ENCODE results near the gene SPINK5.
"Not testable (repeated sequence)": the region's sequence is repeated elsewhere in the genome, so short reads cannot be mapped to it uniquely, and the experiment has no call there.

Gene SPINK5, protein sequence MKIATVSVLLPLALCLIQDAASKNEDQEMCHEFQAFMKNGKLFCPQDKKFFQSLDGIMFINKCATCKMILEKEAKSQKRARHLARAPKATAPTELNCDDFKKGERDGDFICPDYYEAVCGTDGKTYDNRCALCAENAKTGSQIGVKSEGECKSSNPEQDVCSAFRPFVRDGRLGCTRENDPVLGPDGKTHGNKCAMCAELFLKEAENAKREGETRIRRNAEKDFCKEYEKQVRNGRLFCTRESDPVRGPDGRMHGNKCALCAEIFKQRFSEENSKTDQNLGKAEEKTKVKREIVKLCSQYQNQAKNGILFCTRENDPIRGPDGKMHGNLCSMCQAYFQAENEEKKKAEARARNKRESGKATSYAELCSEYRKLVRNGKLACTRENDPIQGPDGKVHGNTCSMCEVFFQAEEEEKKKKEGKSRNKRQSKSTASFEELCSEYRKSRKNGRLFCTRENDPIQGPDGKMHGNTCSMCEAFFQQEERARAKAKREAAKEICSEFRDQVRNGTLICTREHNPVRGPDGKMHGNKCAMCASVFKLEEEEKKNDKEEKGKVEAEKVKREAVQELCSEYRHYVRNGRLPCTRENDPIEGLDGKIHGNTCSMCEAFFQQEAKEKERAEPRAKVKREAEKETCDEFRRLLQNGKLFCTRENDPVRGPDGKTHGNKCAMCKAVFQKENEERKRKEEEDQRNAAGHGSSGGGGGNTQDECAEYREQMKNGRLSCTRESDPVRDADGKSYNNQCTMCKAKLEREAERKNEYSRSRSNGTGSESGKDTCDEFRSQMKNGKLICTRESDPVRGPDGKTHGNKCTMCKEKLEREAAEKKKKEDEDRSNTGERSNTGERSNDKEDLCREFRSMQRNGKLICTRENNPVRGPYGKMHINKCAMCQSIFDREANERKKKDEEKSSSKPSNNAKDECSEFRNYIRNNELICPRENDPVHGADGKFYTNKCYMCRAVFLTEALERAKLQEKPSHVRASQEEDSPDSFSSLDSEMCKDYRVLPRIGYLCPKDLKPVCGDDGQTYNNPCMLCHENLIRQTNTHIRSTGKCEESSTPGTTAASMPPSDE

DNA sequence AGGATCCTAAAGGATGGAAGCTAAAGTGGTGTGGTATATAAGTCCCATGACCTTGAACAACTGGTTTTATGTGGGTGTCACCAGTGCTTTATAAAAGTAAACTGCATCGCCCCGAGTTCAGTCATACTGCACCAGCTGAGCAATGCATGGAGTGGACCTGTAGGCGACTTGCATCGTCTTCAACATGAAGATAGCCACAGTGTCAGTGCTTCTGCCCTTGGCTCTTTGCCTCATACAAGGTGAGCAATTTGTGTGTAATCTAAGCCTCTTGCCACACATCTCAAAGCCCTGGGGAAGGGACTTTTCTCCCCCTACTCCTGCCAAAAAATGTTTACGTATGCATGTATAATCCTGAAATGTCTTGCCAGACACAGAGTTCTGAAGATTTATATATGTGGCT lies at the start of gene SPINK5:
Gene SPINK5, plus strand, starts transcription at position 120 of the 400 bp plus-strand sequence. Its CDS starts 65 bp downstream, at position 185.
- no peak for DNase-seq (ENCODE audit: low read depth)

DNA sequence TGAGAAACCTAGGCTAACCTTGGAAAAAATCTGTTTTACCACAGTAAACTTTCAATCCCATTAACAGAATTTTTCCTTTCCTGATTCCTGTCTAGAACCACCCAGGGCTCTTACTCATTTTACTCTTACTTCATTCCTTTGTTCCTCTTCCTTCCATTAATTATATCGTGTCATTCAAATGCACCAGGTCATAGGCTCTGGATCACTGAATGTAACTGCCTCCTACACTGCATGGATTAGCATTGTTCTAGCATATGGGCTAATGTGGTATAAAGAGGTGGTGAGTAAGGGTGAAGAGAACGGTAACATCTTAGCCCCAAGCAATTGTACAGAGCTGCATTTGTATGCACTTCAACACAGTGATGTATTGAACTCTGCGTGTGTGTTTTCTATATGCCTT lies 49.5 kb upstream of the SPINK5 start:
- no peak for DNase-seq (ENCODE audit: low read depth)

DNA sequence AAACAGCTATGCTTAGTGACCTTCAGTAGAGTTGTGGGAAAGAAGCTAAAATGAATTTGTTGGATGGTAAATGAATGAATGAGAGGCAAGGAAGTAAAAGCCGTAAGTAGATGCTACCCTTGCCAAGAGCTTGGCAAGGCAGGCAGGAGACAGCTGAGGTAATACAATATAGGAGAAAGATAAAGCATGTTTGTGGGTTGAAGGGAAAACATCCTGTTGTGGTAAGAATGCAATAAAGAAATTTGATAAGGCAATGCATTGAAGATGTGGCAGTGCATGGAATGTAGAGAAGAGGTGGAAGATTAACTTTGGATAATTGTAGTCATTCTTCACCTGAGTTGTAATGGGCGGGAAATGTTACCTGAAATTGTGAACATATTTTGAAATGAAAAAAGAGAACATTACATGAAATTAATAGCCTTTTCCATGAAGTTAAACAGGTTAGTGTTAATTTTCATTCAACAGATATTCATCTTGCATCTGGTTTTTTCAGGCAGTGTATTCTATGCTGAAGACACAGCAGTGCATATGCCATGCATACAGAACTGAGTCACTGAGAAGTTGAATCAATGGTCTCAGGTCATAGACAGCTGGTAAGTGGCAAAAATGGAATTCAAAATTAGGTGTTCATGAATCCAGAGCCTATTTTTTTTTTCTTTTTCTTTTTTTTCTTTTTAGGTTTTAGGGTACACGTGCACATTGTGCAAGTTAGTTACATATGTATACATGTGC lies 43.4 kb upstream of the SPINK5 start:
- DNase-seq (ENCODE audit: low read depth) = no peak

DNA sequence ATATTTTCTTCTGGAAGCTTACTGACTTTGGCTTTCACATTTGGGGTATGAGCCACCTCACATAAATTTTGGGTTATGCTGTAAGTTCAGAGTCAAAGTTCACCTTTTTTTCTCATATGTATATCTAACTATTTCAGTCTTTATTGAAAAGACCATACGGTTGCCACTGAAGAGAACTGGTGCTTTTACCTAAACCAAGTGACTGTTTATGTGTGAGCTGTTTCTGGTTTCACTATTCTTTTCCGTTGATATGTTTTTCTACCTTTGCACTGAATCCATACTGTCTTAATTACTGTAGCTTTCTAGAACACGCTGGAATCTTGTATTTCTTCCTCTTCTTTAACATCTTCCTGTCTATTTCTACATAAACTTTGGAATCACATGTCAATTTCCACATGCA lies 36.3 kb upstream of the SPINK5 start:
- DNase-seq (ENCODE audit: low read depth) = no peak

DNA sequence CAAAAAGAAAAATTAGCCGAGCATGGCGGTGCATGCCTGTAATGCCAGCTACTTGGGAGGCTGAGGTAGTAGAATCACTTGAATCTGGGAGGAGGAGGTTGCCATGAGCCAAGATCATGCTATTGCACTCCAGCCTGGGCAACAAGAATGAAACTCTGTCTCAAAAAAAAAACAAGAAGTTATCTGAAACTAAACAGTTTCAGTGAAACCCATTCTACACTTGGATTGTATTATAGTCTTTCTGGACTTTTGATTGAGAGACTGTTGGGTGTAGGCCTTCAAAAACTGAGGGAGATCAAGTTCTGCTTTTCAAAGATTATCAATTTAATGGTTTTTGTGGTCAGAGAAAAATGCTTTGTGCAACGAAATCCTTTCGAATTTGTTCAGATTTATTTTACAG lies 34.6 kb upstream of the SPINK5 start:
- DNase-seq (ENCODE audit: low read depth) = no peak

DNA sequence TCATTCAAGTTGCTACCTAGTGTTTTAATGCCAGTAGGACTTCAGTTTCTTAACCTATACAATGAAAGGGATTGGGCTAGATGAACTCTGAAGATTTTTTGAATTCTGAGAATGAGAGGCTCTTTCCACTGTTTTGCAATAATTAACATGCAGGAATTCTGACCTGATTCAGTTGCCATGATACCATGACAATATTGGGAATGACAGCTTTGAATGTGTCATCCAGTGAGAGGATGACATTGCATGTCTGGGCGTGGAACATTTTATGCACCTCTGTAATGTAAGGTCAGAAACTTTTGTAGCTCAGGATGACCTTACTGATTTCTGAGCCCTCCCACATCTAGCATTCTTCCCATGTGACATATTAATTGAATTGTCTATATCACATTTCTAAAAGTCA lies 30.6 kb upstream of the SPINK5 start:
- DNase-seq (ENCODE audit: low read depth) = no peak

DNA sequence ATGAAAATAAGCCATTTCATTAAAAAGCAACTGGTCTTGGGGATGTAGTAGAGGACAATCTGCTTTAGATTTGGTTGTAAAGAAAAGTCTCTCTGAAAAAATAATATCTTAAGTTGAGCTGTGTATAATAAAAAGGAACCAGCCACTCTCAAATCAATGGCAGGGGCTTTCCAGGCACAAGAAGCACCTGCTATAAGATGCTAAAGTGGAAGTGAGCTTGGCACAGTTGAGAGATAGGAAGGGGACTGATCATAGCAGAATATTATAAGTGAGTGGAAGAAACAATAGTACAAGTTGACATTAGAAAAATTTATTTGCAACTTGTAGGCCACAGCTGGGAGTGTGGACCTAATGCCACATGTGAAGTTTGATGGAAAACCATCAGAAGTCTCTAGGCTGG lies 28.1 kb upstream of the SPINK5 start:
- no peak for DNase-seq (ENCODE audit: low read depth)

DNA sequence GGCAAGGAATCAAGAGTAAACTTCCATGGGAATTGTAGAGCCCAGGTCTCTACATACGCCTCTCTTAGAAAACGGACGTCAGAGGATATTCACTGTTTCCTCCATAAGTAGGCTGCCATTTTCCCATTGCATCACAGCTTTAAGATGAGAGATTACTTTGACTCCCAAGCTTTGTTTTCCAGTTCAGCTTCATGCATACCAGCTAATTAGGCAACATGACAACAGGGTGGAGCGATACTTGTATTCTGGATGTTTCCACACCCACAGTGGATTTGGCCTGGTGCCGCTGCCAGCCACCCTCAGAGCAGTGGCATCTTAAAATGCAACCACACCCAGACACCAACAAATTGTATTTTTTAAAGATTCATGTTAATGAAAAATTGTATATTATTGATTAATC lies 20.9 kb upstream of the SPINK5 start:
- DNase-seq (ENCODE audit: low read depth) = no peak

DNA sequence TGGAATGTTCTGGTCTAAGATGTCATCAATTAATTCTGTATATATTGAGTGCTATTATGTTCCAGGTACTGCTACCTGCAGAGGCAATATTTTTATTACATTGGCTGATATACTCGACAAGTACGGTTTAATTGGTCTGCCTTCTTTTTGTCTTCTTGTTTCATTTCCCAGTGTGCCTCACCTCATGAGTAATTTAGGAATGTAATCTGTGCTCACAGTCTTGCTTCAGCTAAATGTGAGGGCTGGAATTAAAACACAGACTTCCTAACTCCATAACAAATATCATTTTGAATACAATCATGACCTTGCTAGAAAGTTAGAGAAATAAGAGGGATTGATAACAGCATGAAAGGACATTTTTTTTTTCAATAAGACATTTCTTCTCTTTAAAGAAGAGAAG lies 20.1 kb upstream of the SPINK5 start:
- DNase-seq (ENCODE audit: low read depth) = no peak

DNA sequence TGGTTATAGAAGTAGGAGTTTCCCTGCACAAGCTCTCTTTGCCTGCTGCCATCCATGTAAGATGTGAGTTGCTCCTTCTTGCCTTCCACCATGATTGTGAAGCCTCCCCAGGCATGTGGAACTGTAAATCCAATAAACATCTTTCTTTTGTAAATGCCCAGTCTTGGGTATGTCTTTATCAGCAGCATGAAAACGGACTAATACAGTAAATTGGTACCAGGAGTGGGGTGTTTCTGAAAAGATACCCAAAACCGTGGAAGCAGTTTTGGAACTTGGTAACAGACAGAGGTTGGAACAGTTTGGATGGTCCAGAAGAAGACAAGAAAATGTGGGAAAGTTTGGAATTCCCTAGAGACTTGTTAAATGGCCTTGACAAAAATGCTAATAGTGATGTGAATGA lies 8.6 kb upstream of the SPINK5 start:
- DNase-seq (ENCODE audit: low read depth) = not testable (repeated sequence)

DNA sequence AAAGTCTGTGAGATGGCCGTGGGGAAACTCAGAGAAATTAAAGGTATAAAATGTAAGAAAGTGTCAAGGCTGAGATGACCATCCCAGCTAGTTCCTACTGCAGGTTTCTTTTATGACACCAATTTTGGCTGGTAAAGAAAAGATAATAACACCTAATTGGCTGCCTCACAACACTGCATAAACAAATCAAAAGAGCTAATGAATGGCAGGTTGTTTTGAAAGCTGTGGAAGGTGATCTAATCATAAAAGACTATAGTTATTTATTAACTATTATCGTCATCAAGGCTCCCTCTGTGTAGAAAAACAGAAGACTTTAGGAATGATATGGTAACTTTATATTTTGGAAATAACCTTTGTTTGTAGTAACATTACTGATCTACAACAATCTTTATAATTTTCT lies 3.5 kb upstream of the SPINK5 start:
- no peak for DNase-seq (ENCODE audit: low read depth)

DNA sequence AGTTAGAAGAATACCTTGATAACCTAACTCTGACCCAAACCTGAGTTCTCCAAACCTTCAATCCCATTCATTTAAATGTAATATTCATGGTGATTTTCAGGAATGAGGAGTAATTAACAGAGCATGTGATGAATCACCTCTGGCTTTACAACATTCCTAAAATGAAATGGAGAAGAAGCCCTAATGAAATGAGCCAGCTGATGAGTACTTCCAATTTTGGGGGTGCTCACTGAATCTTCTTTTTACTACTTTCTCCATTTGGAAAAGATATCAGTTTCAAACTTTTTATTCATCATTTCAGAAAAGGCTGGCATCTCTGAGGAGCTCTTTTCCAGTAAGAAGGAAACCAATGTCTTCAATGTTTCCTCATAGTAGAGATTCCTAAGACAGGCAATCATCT lies 2.9 kb upstream of the SPINK5 start:
- DNase-seq (ENCODE audit: low read depth) = no peak

DNA sequence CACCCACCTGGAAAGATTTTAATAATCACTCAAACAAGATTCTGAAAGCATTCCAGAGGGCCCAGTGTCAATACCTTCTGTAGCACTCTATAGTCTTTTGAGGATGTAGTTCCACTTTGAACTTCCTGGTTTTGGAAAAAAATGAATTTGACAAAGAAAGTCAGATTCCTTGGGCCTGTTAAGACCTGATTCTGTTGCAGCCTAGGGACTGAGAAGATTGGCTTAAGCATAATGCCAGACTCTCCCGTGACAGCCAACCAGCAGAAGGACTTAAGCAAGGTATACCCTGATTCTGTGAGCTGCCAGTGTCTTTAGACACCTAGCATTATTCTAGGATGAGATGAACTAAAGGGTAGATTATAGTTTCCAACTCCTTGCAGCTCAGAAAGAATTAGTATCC lies 6.8 kb downstream of the SPINK5 start:
- no peak for DNase-seq (ENCODE audit: low read depth)

DNA sequence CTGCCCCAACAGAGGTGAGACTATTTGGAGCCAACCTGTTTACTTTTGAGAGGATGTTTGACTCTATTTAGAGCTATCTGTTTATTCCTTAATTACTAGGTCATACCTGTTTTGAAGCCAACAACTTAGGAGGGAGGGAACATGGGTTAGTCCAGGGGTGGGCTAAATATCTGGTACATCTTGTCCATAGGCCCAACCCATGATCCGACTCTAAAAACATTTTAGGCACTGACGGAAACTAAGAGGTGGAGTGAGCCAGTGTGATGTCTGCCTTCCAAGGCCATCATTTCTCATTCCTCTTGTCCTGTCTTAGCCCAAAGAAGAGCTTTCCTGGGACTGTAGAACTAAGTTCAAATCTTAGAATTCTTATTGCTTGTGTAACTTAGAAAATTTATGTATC lies 8.4 kb downstream of the SPINK5 start:
- no peak for DNase-seq (ENCODE audit: low read depth)

DNA sequence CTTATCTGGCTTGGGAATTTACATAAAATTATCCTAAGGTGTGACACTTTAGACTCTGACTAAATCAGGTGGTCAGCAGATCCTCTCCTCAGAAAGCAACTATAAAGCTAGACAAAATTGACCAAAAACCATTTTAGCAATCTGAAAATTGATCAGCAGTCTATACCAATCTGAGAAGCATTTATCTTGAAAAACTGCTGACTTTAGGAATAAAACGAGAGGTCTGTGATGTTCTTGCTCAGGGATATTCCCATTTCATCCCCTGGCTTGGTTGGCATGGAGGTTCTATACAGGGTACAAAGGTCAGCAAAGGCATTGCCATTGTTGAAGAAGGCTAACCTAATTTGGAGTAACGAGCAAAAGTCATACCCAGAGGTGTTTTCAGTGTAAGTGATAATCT lies 11.7 kb downstream of the SPINK5 start:
- DNase-seq (ENCODE audit: low read depth) = no peak

DNA sequence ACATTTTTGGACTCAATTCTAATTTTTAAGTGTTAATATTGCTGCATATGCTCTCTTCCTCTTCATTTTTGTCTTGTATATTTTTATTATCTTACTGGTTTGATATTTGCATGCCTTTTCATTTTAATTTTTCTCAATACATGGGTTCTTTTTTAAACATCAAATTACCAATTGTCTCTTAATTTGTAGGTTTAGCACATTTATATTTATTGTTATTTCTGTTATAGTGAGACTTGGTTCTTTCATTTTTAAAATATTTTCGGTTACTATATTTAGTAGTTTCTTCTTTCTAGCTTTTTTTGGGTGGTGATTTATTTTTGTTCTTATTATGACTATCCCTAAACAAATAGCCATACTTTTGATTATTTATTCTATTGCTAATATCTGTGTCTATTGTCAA lies 19.4 kb downstream of the SPINK5 start:
- no peak for DNase-seq (ENCODE audit: low read depth)

DNA sequence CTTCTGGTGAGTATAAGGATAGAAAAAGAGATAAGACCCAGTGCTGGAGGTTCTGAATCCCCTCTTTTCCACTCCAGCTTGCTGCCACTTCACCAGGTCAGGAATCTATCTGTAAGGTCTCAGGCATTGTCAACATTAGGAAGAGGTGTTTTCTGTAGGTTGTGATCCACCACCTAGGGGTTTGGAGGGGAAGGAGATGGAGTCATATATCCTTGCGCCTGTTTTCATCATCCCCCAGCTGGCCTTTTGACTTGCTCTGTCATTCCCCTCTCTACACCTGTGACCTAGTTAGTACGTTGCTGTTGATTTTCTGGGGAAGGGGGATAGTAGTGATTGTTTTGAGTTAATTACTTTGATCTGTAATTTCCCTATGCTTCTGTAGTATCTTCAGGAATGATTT lies 20.5 kb downstream of the SPINK5 start:
- DNase-seq (ENCODE audit: low read depth) = no peak

DNA sequence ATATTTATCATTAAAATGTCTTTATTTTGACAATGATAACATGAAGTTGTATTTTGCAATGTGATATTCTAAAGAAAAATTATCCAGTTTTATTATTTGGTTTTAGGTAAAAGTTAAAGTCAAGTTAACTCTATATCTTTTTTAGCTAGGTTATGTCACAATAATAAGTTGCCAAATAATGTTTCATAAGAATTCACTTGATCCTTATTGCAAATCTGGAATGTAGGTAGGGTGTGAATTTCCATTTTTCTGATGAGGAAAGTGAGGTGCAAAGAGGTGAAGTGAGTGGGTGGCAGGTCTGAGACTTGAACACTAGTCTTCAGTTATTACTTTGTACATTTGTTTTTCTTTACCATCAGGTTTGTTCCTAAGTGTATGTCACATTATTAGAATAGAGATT lies 21.5 kb downstream of the SPINK5 start:
- DNase-seq (ENCODE audit: low read depth) = no peak

DNA sequence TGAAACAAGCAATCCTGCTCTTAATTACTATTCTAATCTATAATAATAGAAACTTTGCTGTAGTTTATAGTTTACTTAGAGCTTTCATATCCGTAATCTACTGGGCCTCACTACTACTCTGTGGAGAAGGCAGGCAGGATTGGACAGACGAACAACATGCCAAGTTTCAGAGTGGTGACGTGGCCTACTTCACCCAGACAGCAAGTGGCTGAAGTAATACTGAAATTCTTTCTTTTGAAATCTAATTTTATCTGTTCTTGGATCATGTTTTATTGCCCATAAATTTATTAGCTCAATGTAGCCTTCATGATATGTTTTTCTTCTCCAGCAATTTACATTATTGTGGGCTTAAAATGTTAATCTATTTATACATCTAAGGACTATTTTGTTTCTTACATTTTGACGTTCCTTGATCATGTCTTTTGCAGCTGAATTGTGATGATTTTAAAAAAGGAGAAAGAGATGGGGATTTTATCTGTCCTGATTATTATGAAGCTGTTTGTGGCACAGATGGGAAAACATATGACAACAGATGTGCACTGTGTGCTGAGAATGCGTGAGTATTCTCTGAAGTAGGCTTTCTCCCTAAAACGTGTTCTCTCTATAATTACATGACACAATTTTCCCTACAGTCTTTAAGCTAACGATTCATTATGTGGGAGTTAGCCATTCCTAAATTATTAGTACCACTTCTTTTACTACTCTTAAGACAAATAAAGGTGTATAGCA lies 22.4 kb downstream of the SPINK5 start:
- DNase-seq (ENCODE audit: low read depth) = no peak

DNA sequence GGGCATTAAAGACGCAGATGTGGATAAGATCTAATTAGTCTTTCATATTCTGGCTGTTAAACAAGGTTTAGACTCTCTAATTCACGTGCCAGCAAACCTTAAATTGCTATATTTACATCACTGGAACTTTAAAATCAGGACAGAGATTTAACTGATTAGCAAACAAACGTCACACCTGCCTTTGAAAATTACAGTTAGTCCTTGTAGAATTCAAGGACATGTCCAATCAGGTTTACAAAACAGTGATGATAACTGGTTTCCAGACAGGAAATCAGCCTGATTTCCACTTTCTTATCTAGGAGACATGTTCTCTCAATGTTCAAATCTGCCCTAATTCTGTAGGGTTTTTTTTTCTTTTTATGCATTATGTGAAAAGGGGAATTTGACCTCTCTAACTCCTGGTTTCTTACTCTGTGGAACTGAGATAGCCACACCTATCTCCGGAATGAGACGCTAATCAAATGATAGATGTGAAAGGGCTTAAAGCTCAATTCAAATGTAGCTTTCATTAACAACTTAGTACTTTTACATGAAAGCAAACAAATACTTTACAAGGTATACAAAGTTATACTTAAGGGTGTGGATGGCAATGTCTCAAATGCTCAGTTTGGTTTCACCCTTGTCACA lies 26.5 kb downstream of the SPINK5 start:
- no peak for DNase-seq (ENCODE audit: low read depth)

DNA sequence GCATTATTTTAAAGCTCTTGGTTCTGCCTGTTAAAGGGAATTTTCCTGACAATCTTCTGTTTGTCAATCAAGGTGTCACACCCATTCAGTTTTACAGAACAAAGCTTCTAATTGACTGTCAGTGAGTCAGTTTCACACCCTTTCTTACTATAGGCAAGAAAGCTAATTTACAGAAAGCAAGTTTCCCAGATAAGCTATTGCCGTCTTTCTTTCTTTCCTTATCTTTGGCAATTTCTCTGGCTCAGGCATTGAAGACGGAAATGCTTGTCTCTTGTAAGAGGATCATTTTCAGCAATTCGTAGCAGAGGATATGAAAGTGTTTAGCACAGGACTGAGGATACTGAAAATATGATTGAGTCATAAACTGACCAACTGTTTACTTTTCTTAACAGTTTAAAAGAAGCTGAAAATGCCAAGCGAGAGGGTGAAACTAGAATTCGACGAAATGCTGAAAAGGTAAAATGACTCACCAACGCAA lies 27.0 kb downstream of the SPINK5 start:
- no peak for DNase-seq (ENCODE audit: low read depth)

All from fibroblast of the conjunctiva (primary cell).